Sigmoid colon (tissue), 7 donors: ENCODE results near the gene CDC6. TPM values are rescaled to one million over a fixed set of nuclear protein-coding genes. Genes with fewer than 3 reads are reported as not detected.

Experiments used
- DNase-seq: peaks from one replicate; pipeline ENCODE4 v3.0.0-alpha.2; 2019
- H3K27ac ChIP-seq, 4 donors: fragments of 200-600 bp; sonication (generic); one replicate each; pipeline ENCODE4 v1.5.1; 2016 to 2019; ENCODE audit warnings: mild to moderate bottlenecking in 1 of 4
- H3K27me3 ChIP-seq, 3 donors: fragments of 200-600 bp; sonication (generic); one replicate each; pipeline ENCODE4 v1.5.1; 2019; ENCODE audit warnings: mild to moderate bottlenecking in 1 of 3
- H3K36me3 ChIP-seq, 4 donors: fragments of 200-600 bp; sonication (generic); one replicate each; pipeline ENCODE4 v1.5.1; 2016 to 2019
- H3K4me1 ChIP-seq, 4 donors: fragments of 200-600 bp; sonication (generic); one replicate each; pipeline ENCODE4 v1.5.1; 2017 to 2019
- H3K4me3 ChIP-seq, 4 donors: fragments of 200-600 bp; sonication (generic); one replicate each; pipeline ENCODE4 v1.5.1; 2017 to 2019; ENCODE audit warnings: mild to moderate bottlenecking in 2 of 4, moderate library complexity in 1 of 4
- H3K9me3 ChIP-seq, 4 donors: fragments of 200-600 bp in 3 of 4; sonication (generic) in 3 of 4; one replicate each; pipeline versions ENCODE4 v1.5.1 to v1.6.1; 2013 to 2019
- EP300 ChIP-seq, 4 donors: sonication (generic); formaldehyde crosslinking; IDR thresholded peaks; one replicate each; pipeline ENCODE4 v1.6.1; 2017; ENCODE audit warnings: antibody characterized with exemption in 4 of 4
- POLR2A ChIP-seq, 2 donors: fragments of 450-650 bp; IDR thresholded peaks; one replicate each; pipeline ENCODE4 v1.6.1; 2016; ENCODE audit warnings: antibody characterized with exemption in 2 of 2, mild to moderate bottlenecking in 2 of 2, moderate library complexity in 2 of 2
- POLR2AphosphoS5 ChIP-seq, 4 donors: sonication (generic); formaldehyde crosslinking; IDR thresholded peaks; one replicate each; pipeline ENCODE4 v1.6.1; 2017; ENCODE audit warnings: antibody characterized with exemption in 4 of 4
- WGBS, 2 donors: extraction: QIAGEN DNeasy Blood & Tissue Kit; methylation state at CpG; one replicate each; pipeline ENCODE4 v1.1.7; 2013; 5-methylcytosine and 5-hydroxymethylcytosine counted together
- intact Hi-C: fragments of 100-400 bp; cut with DNase I; formaldehyde crosslinking; loops from one replicate; pipeline ENCODE4 v1.15.1; 2023
- polyA plus RNA-seq, 3 donors: library from polyadenylated mRNA; stranded (reverse); fragments of 200-250 nt; gene quantifications; one replicate each; pipeline ENCODE4 v1.2.3, GENCODE V29; 2013
- total RNA-seq, 4 donors: library from RNA; depleted of rRNA; stranded (reverse); fragments of >200 nt; gene quantifications; one replicate each; pipeline ENCODE4 v1.1.0, GENCODE V29; 2016
- TF ChIP-seq, protein P1 (sequence below), 4 experiments: fragments of 450-650 bp in 3 of 4; fragments of 200-600 bp in 1 of 4; IDR thresholded peaks; one replicate each; pipeline ENCODE4 v1.5.1; 2016 to 2019; ENCODE audit warnings: antibody characterized with exemption in 4 of 4, mild to moderate bottlenecking in 3 of 4, moderate library complexity in 2 of 4
- donor health status: healthy with polysubstance abuse.
- donor health status: Bipolar disorder and iron deficiency.
- donor health status: healthy.

Gene CDC6
- total and polyA plus RNA-seq, 7 donors, result 0.33 to 10.9 (median 1.9) TPM; not detected in 1

DNA sequence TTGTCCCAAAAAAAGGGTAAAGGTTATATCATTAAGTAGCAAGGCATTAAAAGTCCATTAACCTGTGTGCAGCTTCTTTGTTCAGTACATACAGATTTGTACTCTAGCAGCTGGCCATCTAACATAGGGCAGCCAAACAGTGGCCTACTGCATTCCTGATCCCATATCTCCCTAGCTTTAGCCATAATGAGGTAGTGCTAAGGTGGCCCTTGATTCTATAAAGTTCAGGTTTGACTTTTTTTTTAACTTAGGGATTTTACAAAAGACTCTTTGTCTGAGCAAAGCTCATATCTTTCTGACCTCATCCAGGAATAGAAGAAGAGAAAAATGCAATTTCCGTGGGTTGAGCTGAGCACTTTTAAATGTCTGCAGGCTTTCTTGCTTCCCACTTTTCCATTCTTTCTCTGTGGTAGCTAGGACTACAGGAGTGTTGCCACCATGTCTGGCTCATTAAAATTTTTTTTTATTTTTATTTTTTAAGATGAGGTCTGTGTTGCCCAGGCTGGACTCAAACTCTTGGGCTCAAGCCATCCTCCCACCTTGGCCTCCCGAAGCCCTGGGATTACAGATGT is 19.5 kb upstream of the CDC6 start:
- no peaks in the 10 kb centered on the region for H3K4me1 ChIP-seq
- TF ChIP-seq, protein P1, sequence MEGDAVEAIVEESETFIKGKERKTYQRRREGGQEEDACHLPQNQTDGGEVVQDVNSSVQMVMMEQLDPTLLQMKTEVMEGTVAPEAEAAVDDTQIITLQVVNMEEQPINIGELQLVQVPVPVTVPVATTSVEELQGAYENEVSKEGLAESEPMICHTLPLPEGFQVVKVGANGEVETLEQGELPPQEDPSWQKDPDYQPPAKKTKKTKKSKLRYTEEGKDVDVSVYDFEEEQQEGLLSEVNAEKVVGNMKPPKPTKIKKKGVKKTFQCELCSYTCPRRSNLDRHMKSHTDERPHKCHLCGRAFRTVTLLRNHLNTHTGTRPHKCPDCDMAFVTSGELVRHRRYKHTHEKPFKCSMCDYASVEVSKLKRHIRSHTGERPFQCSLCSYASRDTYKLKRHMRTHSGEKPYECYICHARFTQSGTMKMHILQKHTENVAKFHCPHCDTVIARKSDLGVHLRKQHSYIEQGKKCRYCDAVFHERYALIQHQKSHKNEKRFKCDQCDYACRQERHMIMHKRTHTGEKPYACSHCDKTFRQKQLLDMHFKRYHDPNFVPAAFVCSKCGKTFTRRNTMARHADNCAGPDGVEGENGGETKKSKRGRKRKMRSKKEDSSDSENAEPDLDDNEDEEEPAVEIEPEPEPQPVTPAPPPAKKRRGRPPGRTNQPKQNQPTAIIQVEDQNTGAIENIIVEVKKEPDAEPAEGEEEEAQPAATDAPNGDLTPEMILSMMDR (IDR thresholded peaks at IDR 0.05), result no peak
- TF ChIP-seq EP300 (IDR thresholded peaks at IDR 0.05), result no peak
- no peak for TF ChIP-seq POLR2A (IDR thresholded peaks at IDR 0.05)
- no peak for TF ChIP-seq POLR2AphosphoS5 (IDR thresholded peaks at IDR 0.05)
- no peak overlapping the region for H3K27ac ChIP-seq
- H3K4me3 ChIP-seq, result no peak overlapping the region
- no peak for DNase-seq
- H3K36me3 ChIP-seq, result peaks cover 14 to 82% (median 25%) of the 10 kb centered on the region in 4 donors
- WGBS, 2 donors, result 56 to 87% methylated on average over 2 of the region's 2 CpGs
- no peaks in the 10 kb centered on the region for H3K9me3 ChIP-seq
- intact Hi-C loops, result no loop called here
- no peaks in the 10 kb centered on the region for H3K27me3 ChIP-seq

DNA sequence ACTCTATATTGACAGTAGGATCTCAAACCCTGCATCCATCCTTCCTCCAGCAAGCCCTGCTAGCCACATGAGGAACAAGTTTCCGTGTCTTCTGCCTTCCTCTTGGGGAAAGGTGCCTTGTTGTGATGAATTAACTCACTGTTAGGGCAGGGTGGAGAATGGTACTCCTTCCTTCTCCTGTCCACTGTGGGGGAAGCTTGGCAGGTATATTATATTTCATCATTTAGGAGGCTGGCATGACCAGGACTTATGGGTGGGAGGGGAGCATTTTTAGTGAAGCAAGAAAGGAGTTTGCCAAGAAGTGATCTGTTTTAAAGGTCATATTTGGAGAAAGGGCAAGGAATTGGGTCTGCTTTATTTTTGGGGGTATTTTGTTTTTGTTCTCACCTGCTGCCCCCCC is 9.3 kb upstream of the CDC6 start:
- DNase-seq, result no peak
- no peak for TF ChIP-seq EP300 (IDR thresholded peaks at IDR 0.05)
- TF ChIP-seq POLR2A (IDR thresholded peaks at IDR 0.05), result no peak
- TF ChIP-seq, protein P1 (IDR thresholded peaks at IDR 0.05), result no peak
- TF ChIP-seq POLR2AphosphoS5 (IDR thresholded peaks at IDR 0.05), result no peak
- H3K27ac ChIP-seq, result no peak overlapping the region
- peaks cover 37 to 88% (median 57%) of the 10 kb centered on the region in 4 donors for H3K36me3 ChIP-seq
- H3K9me3 ChIP-seq, result no peaks in the 10 kb centered on the region
- WGBS, 2 donors, result 89 to 92% methylated on average over 1 of the region's 1 CpG
- H3K27me3 ChIP-seq, result no peaks in the 10 kb centered on the region
- no peak overlapping the region for H3K4me3 ChIP-seq
- H3K4me1 ChIP-seq, result peaks cover 0 to 1% (median 0%) of the 10 kb centered on the region in 4 donors
- intact Hi-C loops, result no loop called here

DNA sequence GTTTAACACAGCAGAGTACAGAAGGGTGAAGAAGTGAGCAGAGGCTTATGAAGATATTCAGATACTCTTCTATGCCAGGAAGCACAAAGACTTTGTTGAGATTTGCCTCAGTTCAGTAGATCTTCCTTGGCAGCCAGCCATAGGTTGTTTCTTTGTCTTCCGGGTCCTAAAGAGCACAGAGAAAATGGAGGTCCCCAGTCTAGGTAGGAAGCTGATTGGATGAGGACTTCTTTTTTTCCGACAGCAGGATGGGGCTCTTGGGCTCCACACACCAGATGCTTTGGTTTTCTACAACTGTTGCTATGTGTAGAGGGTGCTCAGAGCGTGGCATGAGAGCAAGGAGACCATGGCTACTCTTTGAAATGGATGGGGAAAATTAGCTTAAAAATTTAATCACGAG is 8.3 kb upstream of the CDC6 start:
- TF ChIP-seq, protein P1 (IDR thresholded peaks at IDR 0.05), result no peak
- TF ChIP-seq EP300 (IDR thresholded peaks at IDR 0.05), result no peak
- TF ChIP-seq POLR2AphosphoS5 (IDR thresholded peaks at IDR 0.05), result no peak
- TF ChIP-seq POLR2A (IDR thresholded peaks at IDR 0.05), result no peak
- 91 to 96% methylated on average over 4 of the region's 4 CpGs for WGBS, 2 donors
- intact Hi-C loops, result no loop called here
- Histone ChIP-seq H3K36me3 (peaks cover 34 to 78% (median 49%) of the 10 kb centered on the region in 4 donors), H3K27me3 (no peaks in the 10 kb centered on the region), H3K4me1 (peaks cover 0 to 10% (median 2%) of the 10 kb centered on the region in 4 donors), H3K9me3 (no peaks in the 10 kb centered on the region), H3K4me3 (no peak overlapping the region), H3K27ac (no peak overlapping the region)
- DNase-seq, result no peak

DNA sequence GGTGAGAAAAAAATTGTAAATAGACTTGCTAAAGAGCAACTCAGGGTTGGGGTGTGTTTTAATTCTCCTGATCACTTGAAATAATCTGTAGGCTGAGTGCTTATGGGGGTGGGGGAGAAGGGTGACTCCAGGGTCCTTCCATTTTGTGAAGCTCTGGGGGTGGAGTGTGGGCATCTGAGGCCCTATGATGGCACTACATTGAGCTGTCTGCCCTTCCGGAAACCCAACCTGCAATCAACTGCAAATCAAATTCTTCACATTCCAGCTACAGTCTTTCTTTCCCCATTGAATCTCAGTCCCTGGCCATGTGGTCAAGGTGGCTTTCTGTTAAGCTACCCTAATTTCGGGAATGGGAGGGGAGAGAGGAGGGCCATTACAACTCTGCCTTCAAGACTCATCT is 6.0 kb upstream of the CDC6 start:
- Histone ChIP-seq H3K9me3 (no peaks in the 10 kb centered on the region), H3K27me3 (no peaks in the 10 kb centered on the region), H3K27ac (no peak overlapping the region), H3K4me1 (peaks cover 0 to 15% (median 6%) of the 10 kb centered on the region in 4 donors), H3K36me3 (peaks cover 32 to 56% (median 38%) of the 10 kb centered on the region in 4 donors), H3K4me3 (no peak overlapping the region)
- DNase-seq, result no peak
- TF ChIP-seq, protein P1 (IDR thresholded peaks at IDR 0.05), result no peak
- TF ChIP-seq POLR2AphosphoS5 (IDR thresholded peaks at IDR 0.05) (no peak), EP300 (IDR thresholded peaks at IDR 0.05) (no peak)
- intact Hi-C loops, result no loop called here
- 85 to 92% methylated on average over 2 of the region's 2 CpGs for WGBS, 2 donors

DNA sequence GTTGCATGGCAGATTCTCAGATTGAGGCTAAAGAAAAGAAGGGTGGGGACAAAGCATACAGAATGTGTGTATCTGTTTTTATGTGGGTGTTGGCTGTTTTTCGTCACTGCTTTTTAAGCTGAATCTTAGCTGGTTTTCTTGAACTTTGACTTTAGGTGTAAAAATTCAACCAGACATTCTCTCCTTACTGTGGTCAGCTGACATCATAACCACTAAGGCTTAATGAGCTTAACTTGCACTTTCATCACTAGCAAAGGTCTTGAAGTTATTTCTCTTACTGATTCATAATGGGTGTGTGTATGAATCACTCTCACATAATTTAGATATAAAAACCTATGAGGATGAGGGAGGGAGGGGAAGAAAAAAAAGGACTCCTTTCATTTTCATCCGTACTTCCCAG is 4.0 kb upstream of the CDC6 start:
- 6 to 62% methylated on average over 2 of the region's 2 CpGs for WGBS, 2 donors
- Histone ChIP-seq H3K9me3 (no peaks in the 10 kb centered on the region), H3K36me3 (peaks cover 20 to 36% (median 21%) of the 10 kb centered on the region in 4 donors), H3K4me3 (no peak overlapping the region), H3K27me3 (no peaks in the 10 kb centered on the region), H3K27ac (peak overlapping the region; percentile 3 to 68 (median 35)), H3K4me1 (peaks cover 0 to 23% (median 14%) of the 10 kb centered on the region in 4 donors)
- TF ChIP-seq, protein P1 (IDR thresholded peaks at IDR 0.05), result no peak
- no peak for TF ChIP-seq EP300 (IDR thresholded peaks at IDR 0.05)
- TF ChIP-seq POLR2AphosphoS5 (IDR thresholded peaks at IDR 0.05), result no peak
- TF ChIP-seq POLR2A (IDR thresholded peaks at IDR 0.05), result no peak
- intact Hi-C loops, result no loop called here
- no peak for DNase-seq
